ENCODE results near the gene PCBP2. TPM values are rescaled to one million over a fixed set of nuclear protein-coding genes. Genes with fewer than 3 reads are reported as not detected.
"Not testable (repeated sequence)": the region's sequence is repeated elsewhere in the genome, so short reads cannot be mapped to it uniquely, and the experiment has no call there.

Gene PCBP2
- total RNA-seq, 2 experiments from 2014 or later, result 209 to 1,015 TPM

- Histone ChIP-seq H3K79me2 (ENCODE audit: insufficient read depth, low read depth, low read length) (peaks cover 26% of the 10 kb centered on the region), H3K4me1 (ENCODE audit: insufficient read depth, low read length, poor library complexity, severe bottlenecking) (peaks cover 23% of the 10 kb centered on the region), H3K4me2 (ENCODE audit: low read length) (peak within 1 kb of the TSS; percentile 74), H3K9me2 (ENCODE audit: insufficient read depth, low read length) (no peaks in the 10 kb centered on the region), H4K20me1 (ENCODE audit: insufficient read depth, low read length) (no peaks in the 10 kb centered on the region), H3K9me3 (ENCODE audit: low read length) (no peaks in the 10 kb centered on the region), H3K4me3 (ENCODE audit: low read depth, low read length, poor library complexity, severe bottlenecking) (peak within 1 kb of the TSS; percentile 99), H3K36me3 (ENCODE audit: insufficient read depth, low read length) (peaks cover 31% of the 10 kb centered on the region), H3K27ac (ENCODE audit: low read depth, low read length, poor library complexity, severe bottlenecking) (peak within 1 kb of the TSS; percentile 65), H2AFZ (ENCODE audit: low read length) (peak within 1 kb of the TSS; percentile 86)
- ChIA-PET CTCF (ENCODE audit: unreplicated experiment) (interaction anchor here (0.7 kb wide), 2 partner anchors 19 to 117 kb away, joined by 3 to 4 read pairs; no protein-coding TSS in a partner anchor), POLR2A (interaction anchor here (0.6 to 1.1 kb wide), 8 partner anchors 12 to 187 kb away, joined by 3 to 5 read pairs (median 3); partner anchors contain the start of genes AAAS and TARBP2)
- TF ChIP-seq EZH2phosphoT487 (IDR thresholded peaks at IDR 0.05; ENCODE audit: borderline replicate concordance, low read depth, low read length) (no peak), CTCF (conservative IDR thresholded peaks at IDR 0.05; ENCODE audit: low read length) (no peak)
- peak; percentile 100 for DNase-seq (ENCODE audit: low spot score)
- intact Hi-C loops (cut with micrococcal nuclease; ENCODE audit: unreplicated experiment), result no loop called here
- no TSS peak for BruUV-seq (replicated peaks)
Observed at GRCh38 chr12:53441040-53441833, 10.7 kb upstream of the PCBP2 start, which contains the start of gene PRR13. Gene PRR13, plus strand, starts transcription at chr12:53441734. Its CDS starts 981 bp downstream, at chr12:53442715.

- no peak for TF ChIP-seq EZH2phosphoT487 (IDR thresholded peaks at IDR 0.05; ENCODE audit: borderline replicate concordance, low read depth, low read length)
- TF ChIP-seq CTCF (conservative IDR thresholded peaks at IDR 0.05; ENCODE audit: low read length), result no peak
- no TSS peak for BruUV-seq (replicated peaks)
- H3K9me2 ChIP-seq (ENCODE audit: insufficient read depth, low read length), result no peaks in the 10 kb centered on the region
- H3K4me2 ChIP-seq (ENCODE audit: low read length), result peak overlapping the region; percentile 73
- H3K4me1 ChIP-seq (ENCODE audit: insufficient read depth, low read length, poor library complexity, severe bottlenecking), result peaks cover 23% of the 10 kb centered on the region
- peaks cover 26% of the 10 kb centered on the region for H3K79me2 ChIP-seq (ENCODE audit: insufficient read depth, low read depth, low read length)
- H2AFZ ChIP-seq (ENCODE audit: low read length), result no peak overlapping the region
- no peaks in the 10 kb centered on the region for H4K20me1 ChIP-seq (ENCODE audit: insufficient read depth, low read length)
- H3K27ac ChIP-seq (ENCODE audit: low read depth, low read length, poor library complexity, severe bottlenecking), result no peak overlapping the region
- no peaks in the 10 kb centered on the region for H3K9me3 ChIP-seq (ENCODE audit: low read length)
- ChIA-PET POLR2A (interaction anchor here (0.8 kb wide), 1 partner anchor 22 kb away, joined by 3 read pairs; no protein-coding TSS in a partner anchor), CTCF (ENCODE audit: unreplicated experiment) (no interaction called here)
- no peak overlapping the region for H3K4me3 ChIP-seq (ENCODE audit: low read depth, low read length, poor library complexity, severe bottlenecking)
- intact Hi-C loops (cut with micrococcal nuclease; ENCODE audit: unreplicated experiment), result no loop called here
- no peak for DNase-seq (ENCODE audit: low spot score)
- H3K36me3 ChIP-seq (ENCODE audit: insufficient read depth, low read length), result peaks cover 54% of the 10 kb centered on the region
Observed at GRCh38 chr12:53443955-53444354, 7.9 kb upstream of the PCBP2 start.

GRCh38 chr12:53444593-53445325 lies 7.1 kb upstream of the PCBP2 start:
- H3K4me3 ChIP-seq (ENCODE audit: low read depth, low read length, poor library complexity, severe bottlenecking); H3K9me3 ChIP-seq (ENCODE audit: low read length); BruUV-seq (replicated peaks); H3K27ac ChIP-seq (ENCODE audit: low read depth, low read length, poor library complexity, severe bottlenecking); CTCF ChIA-PET (ENCODE audit: unreplicated experiment); H3K4me2 ChIP-seq (ENCODE audit: low read length); H2AFZ ChIP-seq (ENCODE audit: low read length); H3K9me2 ChIP-seq (ENCODE audit: insufficient read depth, low read length); intact Hi-C loops (cut with micrococcal nuclease; ENCODE audit: unreplicated experiment); H4K20me1 ChIP-seq (ENCODE audit: insufficient read depth, low read length); DNase-seq (ENCODE audit: low spot score): not testable (repeated sequence)
- peaks cover 54% of the 10 kb centered on the region for H3K36me3 ChIP-seq (ENCODE audit: insufficient read depth, low read length)
- peaks cover 23% of the 10 kb centered on the region for H3K4me1 ChIP-seq (ENCODE audit: insufficient read depth, low read length, poor library complexity, severe bottlenecking)
- H3K79me2 ChIP-seq (ENCODE audit: insufficient read depth, low read depth, low read length), result peaks cover 26% of the 10 kb centered on the region
- POLR2A ChIA-PET, result interaction anchor here (0.6 to 1.0 kb wide), 6 partner anchors 10 to 477 kb away, joined by 3 to 4 read pairs (median 3); no protein-coding TSS in a partner anchor

Data from OCI-LY7 (cell line).